GM21786 (cell line): ENCODE results near the gene SMG7.

ENCODE experiments used
- ATAC-seq: cut with Tn5 transposase; IDR thresholded peaks from one replicate; pipeline ENCODE4 v1.9.1; 2021; ENCODE audit not compliant: unreplicated experiment

The SMG7 gene

DNA sequence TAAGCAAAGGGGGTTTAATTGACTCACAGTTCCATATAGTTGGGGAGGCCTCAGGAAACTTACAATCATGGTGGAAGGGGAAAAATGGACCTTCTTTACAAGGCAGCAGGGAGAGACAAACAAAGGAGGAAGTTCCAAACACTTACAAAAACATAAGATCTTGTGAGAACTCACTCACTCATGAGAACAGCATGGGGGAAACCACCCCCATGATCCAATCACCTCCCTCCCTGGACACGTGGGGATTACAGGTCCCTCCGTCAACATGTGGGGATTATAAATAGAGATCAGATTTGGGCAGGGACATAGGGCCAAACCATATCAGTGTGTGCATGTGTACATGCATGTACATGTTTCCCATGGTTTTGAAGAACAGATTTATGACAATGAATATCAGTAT lies 5.5 kb upstream of the SMG7 start:
- no peak for ATAC-seq

GRCh38 chr1:183467687-183468086 lies 4.6 kb upstream of the SMG7 start:
- ATAC-seq = no peak

DNA sequence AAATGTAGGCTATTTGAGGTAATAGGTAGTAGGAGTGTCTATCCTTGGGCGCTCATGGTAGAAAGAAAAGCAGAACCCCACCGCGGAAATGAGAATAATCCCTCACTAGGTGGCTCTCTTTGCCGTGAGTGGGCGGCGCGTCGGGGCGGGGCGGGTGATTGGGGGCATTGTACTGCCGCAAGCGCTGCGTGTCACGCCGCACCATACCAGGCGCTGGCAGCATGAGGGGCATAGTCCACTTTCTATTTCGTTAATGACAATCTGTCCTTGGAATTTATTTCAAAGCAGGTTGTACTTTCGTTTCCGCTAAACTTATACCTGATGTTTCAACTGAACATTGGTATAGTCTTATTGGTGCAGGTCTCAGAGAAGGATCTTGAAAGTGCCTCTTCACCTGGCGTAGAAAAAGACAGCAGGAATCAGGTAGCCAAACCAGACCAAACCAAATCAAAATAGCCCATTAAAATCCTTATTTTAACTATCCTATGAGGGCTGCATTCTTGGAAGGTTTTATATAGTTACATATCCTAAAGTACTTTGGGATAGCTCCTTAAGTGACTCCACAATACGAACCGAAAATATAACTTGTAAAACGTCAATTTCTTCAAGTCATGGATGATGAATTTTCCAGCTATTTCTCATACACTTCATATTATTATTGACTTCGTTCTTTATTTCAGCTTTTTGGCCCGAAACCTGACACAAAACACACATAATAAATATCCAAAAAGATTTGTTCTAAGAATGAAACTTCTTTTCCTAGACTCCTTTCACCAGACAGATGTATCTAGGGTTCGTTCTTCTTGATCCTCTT lies 1.9 kb upstream of the SMG7 start:
- peak; percentile 36 for ATAC-seq

DNA sequence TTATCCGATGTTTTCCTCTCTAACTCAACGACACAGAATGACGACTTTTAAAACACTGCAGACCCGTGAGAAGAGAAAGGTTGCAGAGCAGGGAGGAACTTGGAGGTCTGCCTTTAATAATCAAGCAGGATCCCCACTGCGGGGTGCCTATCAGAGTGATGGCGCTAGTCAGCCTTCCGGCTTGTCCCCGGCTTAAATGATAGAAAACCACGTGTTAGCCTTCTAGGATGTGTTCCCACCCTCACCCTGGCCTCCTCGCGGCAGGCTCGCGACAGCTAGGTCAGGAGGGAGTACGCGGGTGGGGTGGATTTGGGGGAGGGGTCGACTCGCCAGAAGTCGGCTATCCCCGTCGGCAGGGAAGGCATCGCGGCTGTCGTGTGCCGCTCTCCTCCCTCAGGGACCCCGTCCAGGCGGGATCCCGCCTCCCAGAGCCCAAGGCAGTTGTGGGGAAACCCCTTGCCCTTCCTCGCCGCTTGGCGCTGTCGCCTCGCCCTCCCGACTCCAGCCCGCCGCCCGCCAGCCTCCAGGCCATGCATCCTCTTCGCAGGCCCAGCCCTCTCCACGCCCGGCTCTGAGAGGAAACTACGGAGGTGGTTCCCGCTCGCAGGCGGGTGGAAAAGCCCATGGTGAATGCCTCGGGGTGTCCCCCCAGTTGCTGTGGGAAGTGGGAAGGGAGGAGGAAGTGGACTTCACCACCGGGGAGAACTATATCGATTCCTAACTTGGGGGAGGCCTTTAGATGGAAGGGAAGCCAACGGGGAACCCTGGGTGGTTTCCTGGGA lies 1.1 kb upstream of the SMG7 start:
- ATAC-seq = peak; percentile 25

GRCh38 chr1:183471743-183472487 lies 384 bp upstream of the SMG7 start:
- ATAC-seq = peak; percentile 52

DNA sequence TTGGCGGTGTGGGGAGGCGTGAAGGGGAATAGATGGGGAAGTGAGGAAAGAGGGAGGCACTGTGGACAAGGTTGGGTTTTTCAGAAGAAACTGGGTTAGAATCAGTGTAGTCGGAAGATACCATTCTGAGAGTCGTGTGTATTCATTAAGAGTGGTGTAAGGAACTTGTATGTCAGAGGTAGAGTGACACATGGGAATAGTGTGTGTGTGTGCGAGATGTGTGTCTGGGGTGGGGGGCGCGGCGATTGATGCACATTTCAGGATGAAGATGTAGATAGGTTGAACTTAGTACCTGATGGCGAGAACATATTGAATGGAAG lies 878 bp downstream of the SMG7 start:
- ATAC-seq = no peak

DNA sequence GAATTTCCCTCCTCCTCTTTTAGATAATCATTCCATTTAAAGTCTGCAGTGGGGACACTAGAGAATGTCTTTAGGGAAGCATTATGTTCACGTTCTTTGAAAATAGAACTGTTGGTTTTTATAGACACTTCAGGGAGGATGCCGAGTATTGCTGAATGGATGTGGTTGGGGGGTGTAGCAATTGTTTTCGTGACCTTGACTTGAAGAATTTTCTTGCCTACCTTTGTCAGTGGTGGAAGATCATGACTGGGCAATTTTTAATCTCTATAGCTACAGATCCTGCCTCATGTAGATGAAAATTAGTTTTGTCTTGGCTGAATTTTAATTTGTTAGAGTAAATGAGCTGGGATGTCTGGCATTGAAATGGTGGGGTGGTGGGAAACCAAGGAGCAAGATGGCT lies 3.8 kb downstream of the SMG7 start:
- ATAC-seq = no peak

DNA sequence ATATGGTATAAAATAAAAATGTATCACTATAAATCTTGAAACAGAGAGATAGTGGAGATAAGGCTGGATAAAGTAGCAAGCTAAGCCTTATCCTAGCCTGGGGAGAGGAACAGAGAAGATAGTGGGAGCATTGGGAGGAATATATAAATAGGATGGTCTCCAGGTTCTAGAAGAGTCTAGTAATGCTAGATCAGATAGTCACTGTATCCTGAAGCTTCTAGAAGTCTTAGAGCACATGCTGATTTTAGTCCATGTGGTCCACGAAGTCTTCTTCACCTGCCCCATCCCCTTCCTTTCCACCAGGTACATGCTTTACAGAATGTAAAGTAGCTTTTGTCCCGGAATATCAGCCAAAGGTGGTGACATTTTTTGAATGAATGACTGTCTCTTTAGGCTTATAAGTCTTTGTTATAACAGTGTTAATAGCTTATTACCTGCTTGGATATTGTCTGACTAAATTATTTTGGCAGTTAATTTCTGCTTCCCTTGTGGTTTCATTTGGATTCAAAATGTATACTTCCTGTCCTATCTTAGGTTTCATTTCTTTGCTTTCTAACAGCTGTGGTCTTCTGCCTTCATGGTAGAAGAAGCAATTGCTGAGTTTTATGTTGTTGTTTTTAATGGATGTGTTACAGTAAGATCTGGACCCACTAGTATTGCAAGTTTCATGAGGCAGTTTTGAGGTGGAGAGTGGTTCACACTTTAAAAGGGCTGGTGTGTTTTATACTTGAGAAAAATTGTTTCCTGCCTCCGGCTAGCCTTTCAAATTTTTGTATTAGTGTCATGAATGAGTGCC lies 5.9 kb downstream of the SMG7 start:
- peak; percentile 51 for ATAC-seq

DNA sequence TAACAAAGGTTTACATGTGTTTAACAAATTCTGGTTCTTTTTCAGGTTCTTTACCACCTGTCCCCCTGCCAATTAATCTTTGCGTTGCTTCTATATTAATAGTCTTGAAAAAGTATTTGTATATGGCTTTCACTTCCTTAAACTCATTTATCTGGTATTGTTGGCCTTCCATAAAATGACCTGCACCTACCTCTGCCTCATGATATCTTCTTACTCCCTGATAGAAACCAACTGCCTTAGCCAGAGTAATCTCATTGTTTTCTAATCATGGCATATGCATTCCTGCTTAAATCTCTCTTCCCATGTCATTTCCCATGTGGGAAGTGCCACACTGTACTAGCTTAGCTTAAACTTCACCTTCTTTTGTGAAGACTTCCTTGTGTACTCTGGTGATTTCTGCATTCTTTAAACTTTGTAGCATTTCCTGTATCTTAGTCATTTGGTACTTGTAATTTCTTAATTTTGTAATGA lies 8.7 kb downstream of the SMG7 start:
- ATAC-seq = peak; percentile 67

- no peak for ATAC-seq
Measured at GRCh38 chr1:183483224-183483623, 10.9 kb downstream of the SMG7 start.

GRCh38 chr1:183484254-183484653 lies 12.0 kb downstream of the SMG7 start:
- no peak for ATAC-seq

GRCh38 chr1:183484851-183485250 lies 12.6 kb downstream of the SMG7 start:
- ATAC-seq = no peak

GRCh38 chr1:183487674-183488442 lies 15.6 kb downstream of the SMG7 start:
- ATAC-seq = no peak

DNA sequence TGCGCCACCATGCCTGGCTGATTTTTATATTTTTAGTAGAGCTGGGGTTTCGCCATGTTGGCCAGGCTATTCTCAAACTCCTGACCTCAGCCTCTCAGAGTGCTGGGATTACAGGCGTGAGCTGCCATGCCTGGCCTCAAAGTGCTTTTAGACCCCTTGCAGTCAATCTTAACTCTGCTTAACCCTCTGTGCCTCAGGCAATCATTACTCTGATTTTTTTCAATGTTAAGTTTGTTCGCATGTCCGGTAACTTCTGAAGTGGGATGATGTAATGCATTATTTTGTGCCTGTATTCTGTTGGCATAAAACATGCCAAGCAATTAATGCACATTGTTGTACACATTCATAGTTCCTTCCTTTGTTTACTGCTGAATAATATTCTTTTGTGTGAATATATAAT lies 18.6 kb downstream of the SMG7 start:
- no peak for ATAC-seq

DNA sequence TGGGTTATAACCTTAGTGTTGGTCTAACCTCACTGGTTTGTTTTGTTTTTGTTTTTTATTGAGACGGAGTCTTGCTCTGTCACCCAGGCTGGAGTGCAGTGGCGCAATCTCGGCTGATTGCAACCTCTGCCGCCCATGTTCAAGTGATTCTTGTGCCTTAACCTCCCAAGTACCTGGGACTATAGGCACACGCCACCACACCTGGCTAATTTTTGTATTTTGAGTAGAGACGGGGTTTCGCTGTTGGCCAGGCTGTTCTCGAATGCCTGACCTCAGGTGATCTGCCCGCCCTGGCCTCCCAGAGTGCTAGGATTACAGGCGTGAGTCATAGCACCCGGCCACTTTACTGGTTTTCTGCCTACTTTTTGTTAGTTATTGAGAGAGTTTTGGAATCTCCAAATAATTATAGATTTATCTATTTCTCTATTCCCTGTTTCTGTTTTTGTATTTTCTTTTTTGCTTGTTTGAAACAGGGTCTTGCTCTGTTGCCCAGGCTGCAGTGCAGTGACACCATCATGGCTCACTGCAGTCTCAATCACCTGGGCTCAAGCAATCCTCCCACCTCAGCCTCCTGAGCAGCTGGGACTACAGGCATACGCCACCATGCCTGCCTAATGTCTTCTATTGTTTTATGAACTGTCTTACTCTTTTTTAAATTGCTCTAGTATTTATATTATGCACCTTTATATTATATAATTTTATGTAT lies 21.4 kb downstream of the SMG7 start:
- ATAC-seq = no peak

GRCh38 chr1:183495420-183495819 lies 23.1 kb downstream of the SMG7 start:
- no peak for ATAC-seq

- ATAC-seq = no peak
Measured at GRCh38 chr1:183497218-183497617, 24.9 kb downstream of the SMG7 start.

GRCh38 chr1:183498342-183498991 lies 26.2 kb downstream of the SMG7 start:
- no peak for ATAC-seq
